ENCODE results near the gene PRDX2.

The PRDX2 gene

GRCh38 chr19:12748489-12748888 lies 53.1 kb downstream of the PRDX2 start:
- H3K36me3 ChIP-seq (replicated peaks; ENCODE audit: low read depth, low read length): peaks cover 23% of the 10 kb centered on the region
- H3K27ac ChIP-seq (ENCODE audit: low read length): no peak overlapping the region
- no peak overlapping the region for H3K4me3 ChIP-seq (ENCODE audit: low read length)
- H2AFZ ChIP-seq (ENCODE audit: low read depth, low read length): no peak overlapping the region
- no peak overlapping the region for H3K9ac ChIP-seq (ENCODE audit: low read length)
- peaks cover 30% of the 10 kb centered on the region for H3K27me3 ChIP-seq (ENCODE audit: low read depth, low read length)
- no peak overlapping the region for H3K4me2 ChIP-seq (ENCODE audit: low read length)
- no peaks in the 10 kb centered on the region for H3K4me1 ChIP-seq (ENCODE audit: low read length)
- H3K79me2 ChIP-seq (ENCODE audit: low read length): no peaks in the 10 kb centered on the region
- no peaks in the 10 kb centered on the region for H3K9me3 ChIP-seq (ENCODE audit: insufficient read depth, low read length)
- no peaks in the 10 kb centered on the region for H4K20me1 ChIP-seq (ENCODE audit: insufficient read depth, low read length)
- no peak for TF ChIP-seq CTCF (IDR thresholded peaks at IDR 0.05; ENCODE audit: low read depth, low read length)
- TF ChIP-seq EZH2phosphoT487 (IDR thresholded peaks at IDR 0.05; ENCODE audit: low read depth): no peak
